ENCODE results near the gene SPHK1. TPM values are rescaled to one million over a fixed set of nuclear protein-coding genes. Genes with fewer than 3 reads are reported as not detected.
"Not testable (repeated sequence)": the region's sequence is repeated elsewhere in the genome, so short reads cannot be mapped to it uniquely, and the experiment has no call there.

The SPHK1 gene
- total RNA-seq, 2 donors from 2014 or later, result 11.6 to 13.9 TPM

- Mint-ChIP-seq H3K27ac (peak within 1 kb of the TSS; percentile 95), H3K36me3 (ENCODE audit: insufficient read depth in 2 of 2) (peaks cover 0 to 2% of the 10 kb centered on the region in 2 donors), H3K4me3 (peak within 1 kb of the TSS; percentile 87 to 90), H3K27me3 (ENCODE audit: low read depth) (no peaks in the 10 kb centered on the region), H3K4me1 (ENCODE audit: low read depth) (peaks cover 25% of the 10 kb centered on the region), H3K9me3 (no peaks in the 10 kb centered on the region)
- DNase-seq (peak; percentile 86 to 88), ATAC-seq (replicated peaks in 1 of 2) (peak; percentile 95)
Measured at GRCh38 chr17:76353599-76354316, 30.7 kb upstream of the SPHK1 start, which contains the start of gene PRPSAP1. Gene PRPSAP1 (minus strand): TSS chr17:76353916. CDS start chr17:76353703, 213 bp downstream.

DNA sequence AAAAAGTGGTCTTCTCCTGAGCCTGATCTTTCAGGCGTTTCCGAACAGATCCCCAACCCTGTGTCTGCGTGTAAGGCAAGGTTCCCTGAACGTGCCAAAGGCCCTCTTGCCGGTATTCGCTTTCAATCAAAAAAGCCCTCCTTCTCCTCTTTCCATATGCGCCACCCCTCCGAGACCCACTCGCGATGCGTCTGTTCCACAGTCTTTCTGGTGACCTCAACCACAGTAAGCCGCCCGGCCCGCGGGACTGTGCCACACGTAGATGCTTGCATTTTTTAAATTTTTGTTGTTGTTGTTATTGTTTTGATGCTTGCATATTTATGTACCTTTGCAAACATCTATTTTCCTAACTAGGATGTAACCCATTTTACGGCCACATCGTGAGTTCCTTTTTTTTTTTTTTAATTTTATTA lies 30.1 kb upstream of the SPHK1 start:
- DNase-seq (no peak), ATAC-seq (replicated peaks in 1 of 2) (peak in 1 of 2 donors; percentile 2)
- no peaks in the 10 kb centered on the region for H3K27me3 Mint-ChIP-seq (ENCODE audit: low read depth)
- peak overlapping the region; percentile 87 to 90 for H3K4me3 Mint-ChIP-seq
- H3K27ac Mint-ChIP-seq, result peak overlapping the region; percentile 95
- peaks cover 25% of the 10 kb centered on the region for H3K4me1 Mint-ChIP-seq (ENCODE audit: low read depth)
- peaks cover 0 to 2% of the 10 kb centered on the region in 2 donors for H3K36me3 Mint-ChIP-seq (ENCODE audit: insufficient read depth in 2 of 2)
- H3K9me3 Mint-ChIP-seq, result no peaks in the 10 kb centered on the region

GRCh38 chr17:76354747-76355310 lies 29.6 kb upstream of the SPHK1 start:
- H3K27ac Mint-ChIP-seq, result no peak overlapping the region
- H3K4me1 Mint-ChIP-seq (ENCODE audit: low read depth), result peaks cover 25% of the 10 kb centered on the region
- H3K36me3 Mint-ChIP-seq (ENCODE audit: insufficient read depth in 2 of 2), result peaks cover 0 to 2% of the 10 kb centered on the region in 2 donors

DNA sequence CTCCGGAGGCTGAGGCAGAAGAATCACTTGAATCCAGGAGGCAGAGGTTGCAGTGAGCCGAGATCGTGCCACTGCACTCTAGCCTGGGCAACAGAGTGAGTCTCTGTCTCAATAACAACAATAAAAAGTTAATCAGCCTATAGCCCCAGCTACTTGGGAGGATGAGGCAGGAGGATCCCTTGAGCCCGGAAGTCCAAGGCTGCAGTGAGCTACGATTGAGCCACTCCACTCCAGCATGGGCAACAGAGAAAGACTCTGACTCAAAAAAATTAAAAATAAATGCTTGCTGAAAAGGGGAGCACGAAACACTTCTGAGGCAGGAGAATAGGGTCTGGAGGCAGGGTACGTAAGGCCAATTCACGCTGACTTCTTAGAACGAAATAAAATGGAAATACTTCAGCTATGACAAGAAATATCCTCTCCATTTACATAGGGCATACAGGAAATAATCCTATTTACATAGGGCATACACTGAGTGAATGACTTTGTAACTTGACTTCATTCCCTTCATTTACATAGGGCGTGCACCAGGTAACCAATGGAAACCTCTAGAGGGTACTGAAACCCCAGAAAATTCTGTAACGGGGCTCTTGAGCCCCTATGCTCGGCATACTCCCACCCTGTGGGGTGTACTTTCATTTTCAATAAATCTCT lies 27.5 kb upstream of the SPHK1 start:
- H3K36me3 Mint-ChIP-seq (ENCODE audit: insufficient read depth in 2 of 2), result no peaks in the 10 kb centered on the region
- H3K4me1 Mint-ChIP-seq (ENCODE audit: low read depth), result peaks cover 17% of the 10 kb centered on the region

More at GRCh38 chr17:76354747-76355310, 29.6 kb upstream of the SPHK1 start:
- Mint-ChIP-seq H3K27me3 (ENCODE audit: low read depth) (no peaks in the 10 kb centered on the region), H3K4me3 (peak overlapping the region; percentile 87 to 90), H3K9me3 (no peaks in the 10 kb centered on the region)
- no peak for ATAC-seq (replicated peaks in 1 of 2)
- peak in 1 of 2 donors; percentile 8 for DNase-seq

DNA sequence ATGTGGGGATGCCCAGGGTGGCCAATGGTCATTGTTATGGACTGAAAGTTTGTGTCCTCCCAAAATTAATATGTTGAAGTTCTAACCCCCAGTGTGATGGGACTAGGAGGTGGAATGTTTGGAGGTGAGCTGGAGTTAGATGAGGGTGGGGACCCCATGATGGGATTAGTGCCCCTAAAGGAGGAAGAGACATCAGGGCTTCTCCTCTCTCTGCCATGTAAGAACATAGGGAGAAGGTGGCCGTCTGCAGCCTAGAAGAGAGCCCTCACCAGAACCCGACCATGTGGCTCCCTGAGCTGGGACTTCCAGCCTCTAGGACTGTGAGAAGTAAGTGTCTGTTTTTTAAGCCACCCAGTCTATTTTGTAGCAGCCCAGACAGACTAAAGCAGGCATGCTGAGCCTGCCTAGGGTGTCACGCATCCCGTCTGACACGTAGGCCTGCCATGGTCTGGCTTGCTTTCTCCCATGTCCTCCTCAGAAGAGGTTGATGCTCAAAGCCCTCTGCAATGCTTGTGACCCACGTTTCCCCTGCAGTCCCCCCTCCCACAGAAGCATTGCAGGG lies 26.7 kb upstream of the SPHK1 start:
- no peak for ATAC-seq (replicated peaks in 1 of 2)
- DNase-seq, result no peak
- no peaks in the 10 kb centered on the region for H3K27me3 Mint-ChIP-seq (ENCODE audit: low read depth)
- H3K4me3 Mint-ChIP-seq, result no peak overlapping the region
- H3K36me3 Mint-ChIP-seq (ENCODE audit: insufficient read depth in 2 of 2), result no peaks in the 10 kb centered on the region
- peaks cover 9% of the 10 kb centered on the region for H3K4me1 Mint-ChIP-seq (ENCODE audit: low read depth)
- H3K9me3 Mint-ChIP-seq, result no peaks in the 10 kb centered on the region
- H3K27ac Mint-ChIP-seq, result no peak overlapping the region

More for the DNA sequence above, 27.5 kb upstream of the SPHK1 start:
- DNase-seq (no peak), ATAC-seq (replicated peaks in 1 of 2) (no peak)
- no peak overlapping the region for H3K4me3 Mint-ChIP-seq
- no peaks in the 10 kb centered on the region for H3K27me3 Mint-ChIP-seq (ENCODE audit: low read depth)
- H3K27ac Mint-ChIP-seq, result no peak overlapping the region
- H3K9me3 Mint-ChIP-seq, result no peaks in the 10 kb centered on the region

GRCh38 chr17:76359375-76359774 lies 25.0 kb upstream of the SPHK1 start:
- Mint-ChIP-seq H3K4me1 (ENCODE audit: low read depth) (peaks cover 6% of the 10 kb centered on the region), H3K36me3 (ENCODE audit: insufficient read depth in 2 of 2) (no peaks in the 10 kb centered on the region), H3K4me3 (no peak overlapping the region), H3K27me3 (ENCODE audit: low read depth) (no peaks in the 10 kb centered on the region), H3K9me3 (no peaks in the 10 kb centered on the region), H3K27ac (no peak overlapping the region)
- DNase-seq (no peak), ATAC-seq (replicated peaks in 1 of 2) (no peak)

DNA sequence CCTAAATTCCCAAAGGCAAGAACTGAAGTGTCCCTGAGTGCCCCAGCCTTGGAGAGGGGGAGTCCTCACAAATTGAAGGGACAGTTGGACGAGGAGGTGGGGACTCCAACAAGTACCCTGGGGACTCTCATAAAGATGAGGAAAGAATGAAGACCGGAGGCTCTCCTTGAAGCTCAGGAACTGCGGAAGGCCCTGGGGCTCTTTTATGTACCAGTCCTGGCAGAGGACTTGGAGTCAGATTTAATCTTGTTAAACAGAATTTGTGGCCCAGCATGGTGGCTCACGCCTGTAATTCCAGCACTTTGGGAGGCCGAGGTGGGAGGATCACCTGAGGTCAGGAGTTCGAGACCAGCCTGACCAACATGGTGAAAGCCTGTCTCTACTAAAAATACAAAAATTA lies 24.6 kb upstream of the SPHK1 start:
- not testable (repeated sequence) for H3K36me3 Mint-ChIP-seq (ENCODE audit: insufficient read depth in 2 of 2); H3K4me3 Mint-ChIP-seq; H3K9me3 Mint-ChIP-seq; ATAC-seq (replicated peaks in 1 of 2); H3K27me3 Mint-ChIP-seq (ENCODE audit: low read depth); H3K4me1 Mint-ChIP-seq (ENCODE audit: low read depth); DNase-seq; H3K27ac Mint-ChIP-seq

GRCh38 chr17:76360461-76360860 lies 23.9 kb upstream of the SPHK1 start:
- no peaks in the 10 kb centered on the region for H3K36me3 Mint-ChIP-seq (ENCODE audit: insufficient read depth in 2 of 2)
- no peaks in the 10 kb centered on the region for H3K27me3 Mint-ChIP-seq (ENCODE audit: low read depth)
- H3K9me3 Mint-ChIP-seq, result no peaks in the 10 kb centered on the region
- H3K27ac Mint-ChIP-seq, result no peak overlapping the region
- DNase-seq, result no peak
- H3K4me1 Mint-ChIP-seq (ENCODE audit: low read depth), result no peaks in the 10 kb centered on the region
- ATAC-seq (replicated peaks in 1 of 2), result no peak
- H3K4me3 Mint-ChIP-seq, result no peak overlapping the region

GRCh38 chr17:76363107-76363842 lies 21.1 kb upstream of the SPHK1 start:
- Mint-ChIP-seq H3K36me3 (ENCODE audit: insufficient read depth in 2 of 2) (no peaks in the 10 kb centered on the region), H3K4me3 (no peak overlapping the region), H3K27ac (no peak overlapping the region), H3K27me3 (ENCODE audit: low read depth) (no peaks in the 10 kb centered on the region), H3K4me1 (ENCODE audit: low read depth) (peaks cover 6% of the 10 kb centered on the region), H3K9me3 (no peaks in the 10 kb centered on the region)
- ATAC-seq (replicated peaks in 1 of 2) (no peak), DNase-seq (no peak)

DNA sequence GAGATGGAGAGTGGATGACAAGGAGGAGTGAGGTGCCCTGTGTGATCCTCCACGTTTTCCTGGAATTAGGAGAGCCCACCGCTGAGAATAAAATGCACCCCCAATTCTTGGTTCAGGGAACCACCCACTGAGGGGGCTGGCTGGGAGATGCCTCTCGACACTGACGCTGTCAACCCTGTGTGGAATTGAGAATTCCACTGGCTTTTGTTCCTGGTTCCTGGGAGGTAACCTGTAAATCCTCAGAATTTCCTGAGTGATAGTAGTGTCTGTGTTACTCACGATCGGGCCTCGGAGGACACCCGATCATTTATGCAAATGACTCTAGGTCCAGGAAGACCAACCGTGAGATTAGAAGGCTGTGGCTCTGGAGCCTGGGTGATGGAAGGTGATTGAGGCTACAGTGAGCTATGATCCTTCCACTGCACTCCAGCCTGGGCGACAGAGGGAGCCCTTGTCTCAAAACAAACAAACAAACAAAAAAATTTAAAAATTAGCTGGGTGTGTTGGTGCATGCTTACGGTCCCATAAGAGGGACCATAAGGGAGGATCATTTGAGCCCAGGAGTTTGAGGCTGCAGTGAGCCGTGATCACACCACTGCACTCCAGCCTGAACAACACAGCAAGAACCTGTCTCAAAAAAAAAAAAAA lies 19.0 kb upstream of the SPHK1 start:
- peaks cover 6% of the 10 kb centered on the region for H3K4me1 Mint-ChIP-seq (ENCODE audit: low read depth)
- ATAC-seq (replicated peaks in 1 of 2), result no peak
- H3K36me3 Mint-ChIP-seq (ENCODE audit: insufficient read depth in 2 of 2), result no peaks in the 10 kb centered on the region
- H3K27ac Mint-ChIP-seq, result no peak overlapping the region
- DNase-seq, result no peak
- H3K4me3 Mint-ChIP-seq, result no peak overlapping the region
- no peaks in the 10 kb centered on the region for H3K9me3 Mint-ChIP-seq
- H3K27me3 Mint-ChIP-seq (ENCODE audit: low read depth), result no peaks in the 10 kb centered on the region

DNA sequence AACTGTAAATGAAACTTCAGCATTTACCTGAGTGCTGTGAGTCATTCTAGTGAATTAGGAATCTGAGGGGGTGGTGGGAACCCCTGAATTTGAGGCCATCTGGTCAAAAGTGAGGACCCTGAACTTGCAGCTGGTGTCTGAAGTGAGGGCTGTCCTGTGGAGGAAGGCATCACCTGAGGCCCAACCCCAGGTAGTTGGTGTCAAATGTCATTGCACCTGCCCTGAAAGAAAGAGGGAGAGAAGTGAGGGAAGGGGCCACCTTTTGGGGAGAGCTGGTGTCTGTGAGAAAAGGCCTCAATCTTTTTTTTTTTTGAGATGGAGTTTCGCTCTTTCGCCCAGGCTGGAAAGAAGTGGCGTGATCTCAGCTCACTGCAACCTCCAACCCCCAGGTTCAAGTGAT lies 18.2 kb upstream of the SPHK1 start:
- Mint-ChIP-seq H3K9me3 (no peaks in the 10 kb centered on the region), H3K4me3 (no peak overlapping the region), H3K4me1 (ENCODE audit: low read depth) (peaks cover 6% of the 10 kb centered on the region), H3K27me3 (ENCODE audit: low read depth) (no peaks in the 10 kb centered on the region), H3K27ac (no peak overlapping the region), H3K36me3 (ENCODE audit: insufficient read depth in 2 of 2) (no peaks in the 10 kb centered on the region)
- DNase-seq (no peak), ATAC-seq (replicated peaks in 1 of 2) (no peak)

DNA sequence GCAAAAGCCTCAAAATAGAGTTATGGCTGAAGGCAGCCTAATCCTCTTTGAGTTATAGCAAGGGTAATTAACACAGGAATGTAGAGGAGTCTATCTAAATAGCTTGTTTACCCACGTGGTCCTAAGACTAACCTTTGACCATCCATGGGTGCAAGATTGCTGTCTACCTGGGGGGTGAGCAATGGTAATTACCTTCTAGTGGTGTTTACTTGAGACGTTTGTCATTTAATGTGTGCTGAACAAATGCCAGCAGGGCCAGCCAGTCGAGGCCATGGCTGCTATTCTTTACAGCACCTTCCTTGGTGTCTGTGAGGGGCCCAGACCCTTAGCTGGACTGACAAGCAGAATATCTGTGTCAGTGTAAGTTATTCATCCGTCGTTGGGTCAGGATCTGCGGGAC lies 16.8 kb upstream of the SPHK1 start:
- no peak overlapping the region for H3K27ac Mint-ChIP-seq
- no peaks in the 10 kb centered on the region for H3K36me3 Mint-ChIP-seq (ENCODE audit: insufficient read depth in 2 of 2)
- peaks cover 6% of the 10 kb centered on the region for H3K4me1 Mint-ChIP-seq (ENCODE audit: low read depth)
- no peak overlapping the region for H3K4me3 Mint-ChIP-seq
- H3K27me3 Mint-ChIP-seq (ENCODE audit: low read depth), result no peaks in the 10 kb centered on the region
- no peak for DNase-seq
- no peak for ATAC-seq (replicated peaks in 1 of 2)
- no peaks in the 10 kb centered on the region for H3K9me3 Mint-ChIP-seq

All from activated T-cell treated with anti-CD3 and anti-CD28 coated beads, Interleukin-2, amount 50 U/mL, for 72 hours (primary cell).